Right atrium auricular region (tissue), 2 donors: ENCODE measurements around the gene SLC2A11. TPM values are rescaled to one million over a fixed set of nuclear protein-coding genes. Genes with fewer than 3 reads are reported as not detected.

ENCODE experiments used
- DNase-seq: peaks from one replicate; pipeline ENCODE4 v3.0.0-alpha.2; 2019; ENCODE audit warnings: low spot score
- H3K27ac ChIP-seq, 2 donors: fragments of 200-600 bp; sonication (generic); 1 replicate in 1 of 2; 2 replicates in 1 of 2; pipeline ENCODE4 v1.5.1; 2016 to 2019
- H3K27me3 ChIP-seq, 2 donors: fragments of 200-600 bp; sonication (generic); one replicate each; pipeline versions ENCODE4 v1.5.1 to v1.6.0; 2017 to 2019
- H3K36me3 ChIP-seq: fragments of 200-600 bp; sonication (generic); one replicate; pipeline ENCODE4 v1.5.1; 2016
- H3K4me1 ChIP-seq, 2 donors: fragments of 200-600 bp; sonication (generic); one replicate each; pipeline versions ENCODE4 v1.5.1 to v1.6.0; 2017 to 2019
- H3K4me3 ChIP-seq, 2 donors: fragments of 200-600 bp; sonication (generic); 1 replicate in 1 of 2; 2 replicates in 1 of 2; pipeline ENCODE4 v1.5.1; 2017 to 2019; ENCODE audit warnings: mild to moderate bottlenecking in 1 of 2, moderate library complexity in 1 of 2
- H3K9me3 ChIP-seq, 2 donors: fragments of 200-600 bp; sonication (generic); one replicate each; pipeline ENCODE4 v1.5.1; 2019
- CTCF ChIP-seq, 2 donors: fragments of 200-600 bp; sonication (generic); IDR thresholded peaks; one replicate each; pipeline ENCODE4 v1.5.1; 2019; ENCODE audit warnings: antibody characterized with exemption in 2 of 2
- total RNA-seq, 2 donors: library from RNA; depleted of rRNA; stranded (reverse); fragments of >200 nt; gene quantifications; one replicate each; pipeline ENCODE4 v1.1.0, GENCODE V29; 2016

SLC2A11 gene
- total RNA-seq, 2 donors from 2014 or later, result 10.6 to 15.5 TPM

GRCh38 chr22:23825246-23825905, 32.3 kb upstream of the SLC2A11 start:
- Histone ChIP-seq H3K9me3 (no peaks in the 10 kb centered on the region), H3K36me3 (peaks cover 70% of the 10 kb centered on the region), H3K27ac (peak overlapping the region; percentile 81 to 90), H3K4me3 (no peak overlapping the region), H3K4me1 (peaks cover 0 to 88% of the 10 kb centered on the region in 2 donors), H3K27me3 (no peaks in the 10 kb centered on the region)
- TF ChIP-seq CTCF (IDR thresholded peaks at IDR 0.05), result no peak
- no peak for DNase-seq

GRCh38 chr22:23826510-23827350, 30.9 kb upstream of the SLC2A11 start:
- Histone ChIP-seq H3K4me1 (peaks cover 0 to 92% of the 10 kb centered on the region in 2 donors), H3K27ac (peak overlapping the region; percentile 84 to 90), H3K36me3 (peaks cover 62% of the 10 kb centered on the region), H3K9me3 (no peaks in the 10 kb centered on the region), H3K27me3 (no peaks in the 10 kb centered on the region), H3K4me3 (no peak overlapping the region)
- no peak for TF ChIP-seq CTCF (IDR thresholded peaks at IDR 0.05)
- no peak for DNase-seq

GRCh38 chr22:23827351-23827995, 30.2 kb upstream of the SLC2A11 start:
- Histone ChIP-seq H3K9me3 (no peaks in the 10 kb centered on the region), H3K4me3 (no peak overlapping the region), H3K36me3 (peaks cover 58% of the 10 kb centered on the region), H3K4me1 (peaks cover 0 to 92% of the 10 kb centered on the region in 2 donors), H3K27me3 (no peaks in the 10 kb centered on the region), H3K27ac (peak overlapping the region; percentile 84 to 90)
- no peak for DNase-seq
- TF ChIP-seq CTCF (IDR thresholded peaks at IDR 0.05), result no peak

- no peaks in the 10 kb centered on the region for H3K9me3 ChIP-seq
- TF ChIP-seq CTCF (IDR thresholded peaks at IDR 0.05), result no peak
- peaks cover 0 to 92% of the 10 kb centered on the region in 2 donors for H3K4me1 ChIP-seq
- H3K27me3 ChIP-seq, result no peaks in the 10 kb centered on the region
- peak overlapping the region; percentile 84 to 90 for H3K27ac ChIP-seq
- H3K4me3 ChIP-seq, result no peak overlapping the region
- DNase-seq, result peak; percentile 73
- peaks cover 53% of the 10 kb centered on the region for H3K36me3 ChIP-seq
Observed at GRCh38 chr22:23828800-23829680, 28.6 kb upstream of the SLC2A11 start.

GRCh38 chr22:23829845-23830372, 27.8 kb upstream of the SLC2A11 start:
- H3K27ac ChIP-seq, result peak overlapping the region; percentile 84 to 90

More at GRCh38 chr22:23829845-23830372, 27.8 kb upstream of the SLC2A11 start:
- peaks cover 46% of the 10 kb centered on the region for H3K36me3 ChIP-seq
- peaks cover 0 to 92% of the 10 kb centered on the region in 2 donors for H3K4me1 ChIP-seq
- H3K4me3 ChIP-seq, result no peak overlapping the region
- no peaks in the 10 kb centered on the region for H3K27me3 ChIP-seq
- TF ChIP-seq CTCF (IDR thresholded peaks at IDR 0.05), result no peak
- H3K9me3 ChIP-seq, result no peaks in the 10 kb centered on the region
- no peak for DNase-seq
